ENCODE results near the gene ILKAP.

ILKAP gene

GRCh38 chr2:238166391-238167343 is 36.8 kb downstream of the ILKAP start:
- DNase-seq, result no peak

- no peak for DNase-seq
Measured at GRCh38 chr2:238165288-238165921, 38.1 kb downstream of the ILKAP start.

- DNase-seq, result no peak
Measured at GRCh38 chr2:238164906-238165287, 38.6 kb downstream of the ILKAP start.

- DNase-seq, result no peak
Measured at GRCh38 chr2:238163481-238164198, 39.9 kb downstream of the ILKAP start.

GRCh38 chr2:238162846-238163441 is 40.6 kb downstream of the ILKAP start:
- no peak for DNase-seq

GRCh38 chr2:238162251-238162845 is 41.1 kb downstream of the ILKAP start:
- no peak for DNase-seq

GRCh38 chr2:238161291-238162051 is 42.0 kb downstream of the ILKAP start:
- DNase-seq, result no peak

GRCh38 chr2:238160206-238161129 is 43.0 kb downstream of the ILKAP start:
- DNase-seq, result peak in 7 of 56 donors; percentile 8 to 47 (median 34)

GRCh38 chr2:238159661-238160205 is 43.8 kb downstream of the ILKAP start:
- no peak for DNase-seq

GRCh38 chr2:238159071-238159539 is 44.4 kb downstream of the ILKAP start:
- no peak for DNase-seq

- DNase-seq, result peak in 2 of 56 donors; percentile 32 to 46
Measured at GRCh38 chr2:238158509-238159070, 44.9 kb downstream of the ILKAP start, which contains the start of gene ERFE. Gene ERFE (plus strand): TSS chr2:238158970. CDS start chr2:238159008, 38 bp downstream.

- no peak for DNase-seq
Measured at GRCh38 chr2:238158018-238158508, 45.4 kb downstream of the ILKAP start.

GRCh38 chr2:238157506-238158017 is 45.9 kb downstream of the ILKAP start:
- DNase-seq, result no peak

- DNase-seq, result no peak
Measured at GRCh38 chr2:238155761-238156694, 47.5 kb downstream of the ILKAP start.

GRCh38 chr2:238155051-238155760 is 48.3 kb downstream of the ILKAP start:
- no peak for DNase-seq

- DNase-seq, result no peak
Measured at GRCh38 chr2:238154570-238154969, 48.9 kb downstream of the ILKAP start.
